HepG2 (cell line): Measurements from ENCODE around the gene GRK3. TPM values are rescaled to one million over a fixed set of nuclear protein-coding genes. Genes with fewer than 3 reads are reported as not detected.

Source experiments
- ATAC-seq: fragments of 200-7000 bp; cut with Tn5 transposase; 3 replicates; pipeline ENCODE4 v1.9.1; 2020; ENCODE audit warnings: mild to moderate bottlenecking, moderate library complexity
- BruUV-seq: library from RNA; stranded (reverse); fragments of 400-500 nt; replicated peaks from 2 replicates; lab custom pipeline; 2021; lab: Mats Ljungman, UMichigan
- CTCF ChIA-PET: fragments of 300-600 bp; formaldehyde crosslinking; extraction: SDS; loops from one replicate; lab custom pipeline; 2021; ENCODE audit warnings: low total read pairs, inconsistent platforms, low intra/inter-chr PET ratio; lab: Yijun Ruan, JAX
- POLR2A ChIA-PET: fragments of 350-600 bp; sonication (Branson Sonifier 250); formaldehyde crosslinking; loops from one replicate; lab custom pipeline; 2020; ENCODE audit warnings: antibody characterized with exemption, inconsistent platforms; lab: Yijun Ruan, JAX
- DNase-seq: peaks from one replicate; pipeline ENCODE4 v3.0.0-alpha.2; 2015; ENCODE audit warnings: low spot score
- FAIRE-seq: peaks from 3 replicates; lab custom pipeline; 2011; peaks lifted over from hg19 to GRCh38; lab: Jason Lieb, UNC
- H2AFZ ChIP-seq: one replicate; pipeline ENCODE4 v1.6.1; 2011; ENCODE audit warnings: low read length, inconsistent platforms
- H3K27ac ChIP-seq: fragments of 300-600 bp; 3 replicates; pipeline ENCODE4 v1.8.0; 2011; ENCODE audit warnings: mixed run types, mild to moderate bottlenecking, mixed read lengths, low read length, inconsistent platforms; ENCODE audit not compliant: insufficient read depth; ENCODE audit errors: extremely low read length
- H3K27me3 ChIP-seq, 2 experiments: fragments of 200-600 bp in 1 of 2; 2 replicates in 1 of 2; 3 replicates in 1 of 2; pipeline versions ENCODE4 v1.6.0 to v1.8.0; 2011; ENCODE audit warnings: low read length in 2 of 2, mild to moderate bottlenecking in 2 of 2, moderate library complexity in 2 of 2, inconsistent platforms in 1 of 2; ENCODE audit not compliant: insufficient read depth in 2 of 2, control insufficient read depth in 1 of 2
- H3K36me3 ChIP-seq, 2 experiments: fragments of 200-600 bp in 1 of 2; replicated peaks in 1 of 2; 2 replicates in 1 of 2; 3 replicates in 1 of 2; pipeline versions ENCODE4 v1.5.1 to v1.8.0; 2011; ENCODE audit warnings: low read length in 2 of 2, inconsistent platforms in 1 of 2; ENCODE audit not compliant: insufficient read depth in 2 of 2, control insufficient read depth in 1 of 2
- H3K4me1 ChIP-seq: 2 replicates; pipeline ENCODE4 v1.5.1; 2012; ENCODE audit warnings: low read length, inconsistent platforms; ENCODE audit not compliant: insufficient read depth
- H3K4me2 ChIP-seq: 2 replicates; pipeline ENCODE4 v1.6.0; 2011; ENCODE audit warnings: low read depth, low read length, inconsistent platforms
- H3K4me3 ChIP-seq, 3 experiments: fragments of 200-600 bp in 1 of 3; sonication (generic), shearing (Covaris generic) in 1 of 3; replicated peaks in 1 of 3; 2 replicates each; pipeline ENCODE4 v1.5.1; 2011 to 2016; ENCODE audit warnings: low read length in 3 of 3, inconsistent platforms in 2 of 3, low read depth in 2 of 3, mild to moderate bottlenecking in 2 of 3, control low read depth in 1 of 3, mixed read lengths in 1 of 3; ENCODE audit not compliant: insufficient read depth in 1 of 3
- H3K79me2 ChIP-seq: one replicate; pipeline ENCODE4 v1.6.1; 2011; ENCODE audit warnings: low read length, inconsistent platforms; ENCODE audit not compliant: insufficient read depth
- H3K9ac ChIP-seq: 2 replicates; pipeline ENCODE4 v1.6.0; 2011; ENCODE audit warnings: mild to moderate bottlenecking, low read depth, low read length, inconsistent platforms; ENCODE audit not compliant: insufficient read depth
- H3K9me3 ChIP-seq: 2 replicates; pipeline ENCODE4 v1.5.1; 2012; ENCODE audit warnings: mild to moderate bottlenecking, low read length
- H4K20me1 ChIP-seq: 2 replicates; pipeline ENCODE4 v1.6.0; 2011; ENCODE audit warnings: inconsistent platforms, mild to moderate bottlenecking, low read length, moderate library complexity; ENCODE audit not compliant: insufficient read depth
- AGO2 ChIP-seq: fragments of 200-400 bp; formaldehyde crosslinking; optimal IDR thresholded peaks from 2 replicates; pipeline ENCODE3; 2017; ENCODE audit warnings: mild to moderate bottlenecking, low read depth, low read length, moderate library complexity
- GTF3A ChIP-seq: sonication (generic); formaldehyde crosslinking; conservative IDR thresholded peaks from 2 replicates; pipeline ENCODE4 v1.4.0; 2020; ENCODE audit warnings: mild to moderate bottlenecking, missing genetic modification reagents
- ISX ChIP-seq: sonication (generic); formaldehyde crosslinking; conservative IDR thresholded peaks from 2 replicates; pipeline ENCODE4 v1.5.0; 2020; ENCODE audit warnings: missing genetic modification reagents
- PRDM15 ChIP-seq: sonication (generic); formaldehyde crosslinking; IDR thresholded peaks from 2 replicates; pipeline ENCODE4 v1.4.0; 2020; ENCODE audit warnings: missing genetic modification reagents
- SALL1 ChIP-seq: sonication (generic); formaldehyde crosslinking; IDR thresholded peaks from 2 replicates; pipeline ENCODE4 v1.8.0; 2022; ENCODE audit warnings: mild to moderate bottlenecking, missing genetic modification reagents
- SYNCRIP ChIP-seq: fragments of 200-400 bp; formaldehyde crosslinking; IDR thresholded peaks from 2 replicates; pipeline ENCODE4 v1.6.1; 2018; ENCODE audit warnings: mild to moderate bottlenecking, low read depth, low read length; ENCODE audit not compliant: insufficient read depth
- ZFP36 ChIP-seq: fragments of 150-350 bp; IDR thresholded peaks from 2 replicates; pipeline ENCODE4 v1.6.1; 2018; ENCODE audit warnings: borderline replicate concordance, low read length, low read depth; ENCODE audit not compliant: partially characterized antibody
- ZKSCAN8 ChIP-seq: IDR thresholded peaks from 2 replicates; pipeline ENCODE4 v1.6.1; 2016; ENCODE audit warnings: borderline replicate concordance, missing genetic modification reagents, missing compliant biosample characterization
- ZNF317 ChIP-seq: sonication (generic); formaldehyde crosslinking; IDR thresholded peaks from 2 replicates; pipeline ENCODE4 v1.5.0; 2020; ENCODE audit warnings: mild to moderate bottlenecking, missing genetic modification reagents
- ZNF850 ChIP-seq: sonication (generic); formaldehyde crosslinking; conservative IDR thresholded peaks from 2 replicates; pipeline ENCODE4 v1.9.0; 2021; ENCODE audit warnings: mild to moderate bottlenecking, missing genetic modification reagents
- WGBS: methylation state at CpG from one replicate; pipeline ENCODE4 v1.1.6; 2017; ENCODE audit warnings: low lambda C conversion rate; 5-methylcytosine and 5-hydroxymethylcytosine counted together
- in situ Hi-C: cut with HindIII; loops from 2 replicates; pipeline ENCODE4 v1.10.0; 2017; ENCODE audit warnings: low pct_unique_long_range_greater_than_20kb; ENCODE audit not compliant: extremely low pct_ligation_motif_present
- intact Hi-C: fragments of 100-400 bp; cut with micrococcal nuclease; formaldehyde crosslinking; loops from one replicate; pipeline ENCODE4 v1.10.0; 2022; ENCODE audit not compliant: unreplicated experiment
- polyA plus RNA-seq, 8 experiments: library from polyadenylated mRNA; depleted of rRNA in 3 of 8; stranded (reverse) in 7 of 8; unstranded in 1 of 8; fragments of >200 nt; fragmentation: Illumina TruSeq in 4 of 8; extraction: Trizol in 4 of 8; gene quantifications; 2 replicates each; pipeline versions ENCODE4 v1.2.1 to v1.2.3, GENCODE V29; 2011 to 2016; ENCODE audit warnings: low read depth in 4 of 8, missing spikeins in 1 of 8, mixed read lengths in 1 of 8; ENCODE audit not compliant: insufficient read depth in 1 of 8
- total RNA-seq, 5 experiments: library from RNA; depleted of rRNA; stranded (reverse); fragments of >200 nt; fragmentation: Illumina TruSeq; extraction: Trizol; gene quantifications; 2 replicates each; pipeline ENCODE4 v1.2.3, GENCODE V29; 2016; ENCODE audit warnings: low read depth in 1 of 5
- TF ChIP-seq, protein P1 (sequence below): sonication (generic); formaldehyde crosslinking; IDR thresholded peaks from 2 replicates; pipeline ENCODE4 v1.5.0; 2020; ENCODE audit warnings: mild to moderate bottlenecking, missing genetic modification reagents

Gene GRK3
- total and polyA plus RNA-seq, 2 of the 13 experiments (the other 11 are each of a cell fraction or from before 2014, with no cell fraction given) = 8.5 to 16.7 TPM

DNA sequence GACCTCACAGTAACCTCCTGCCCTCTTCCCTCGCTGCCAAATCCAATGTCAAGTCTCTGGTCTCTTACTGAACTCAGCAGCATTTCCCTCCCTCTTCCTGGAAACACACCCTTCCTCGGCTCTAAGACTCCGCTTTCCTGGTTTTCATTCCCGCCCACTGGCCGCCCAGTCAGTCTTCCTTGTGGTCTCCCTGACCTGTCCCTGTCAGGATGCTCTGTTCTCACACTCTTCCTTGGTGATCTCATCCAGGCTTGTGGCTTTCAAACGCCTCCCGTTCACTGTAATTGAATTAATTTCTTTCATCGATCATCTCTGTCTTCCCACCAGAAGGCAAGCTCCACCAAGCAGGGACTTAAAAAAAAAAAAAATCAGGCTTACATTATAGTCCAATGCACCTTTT, 211.1 kb downstream of the GRK3 start:
- intact Hi-C loops = no loop called here
- DNase-seq = no peak
- Histone ChIP-seq H4K20me1 (no peaks in the 10 kb centered on the region), H3K36me3 (no peaks in the 10 kb centered on the region), H3K79me2 (no peaks in the 10 kb centered on the region), H3K4me3 (no peak overlapping the region), H3K9me3 (no peaks in the 10 kb centered on the region), H3K27me3 (peaks cover 2 to 9% of the 10 kb centered on the region in 2 experiments; a peak in 3 of 5 replicates), H3K9ac (no peak overlapping the region), H3K4me1 (0 out of 2 replicates have a peak, but pooled peaks cover 6% of the 10 kb centered on the region), H2AFZ (no peak overlapping the region), H3K4me2 (no peak overlapping the region), H3K27ac (no peak overlapping the region)
- in situ Hi-C loops = no loop called here
- TF ChIP-seq ZNF317 (CRISPR knock-in tag) = no peak
- TF ChIP-seq PRDM15 (CRISPR knock-in tag) = peak; percentile 95
- CTCF ChIA-PET = interaction anchor here (1.9 kb wide), 1 partner anchor 555 kb away, joined by 13 read pairs; no protein-coding TSS in a partner anchor
- no TSS peak for BruUV-seq
- FAIRE-seq = no peak
- ATAC-seq = no peak
- POLR2A ChIA-PET = no interaction called here
- WGBS = 5% methylated on average over 8 of the region's 8 CpGs

DNA sequence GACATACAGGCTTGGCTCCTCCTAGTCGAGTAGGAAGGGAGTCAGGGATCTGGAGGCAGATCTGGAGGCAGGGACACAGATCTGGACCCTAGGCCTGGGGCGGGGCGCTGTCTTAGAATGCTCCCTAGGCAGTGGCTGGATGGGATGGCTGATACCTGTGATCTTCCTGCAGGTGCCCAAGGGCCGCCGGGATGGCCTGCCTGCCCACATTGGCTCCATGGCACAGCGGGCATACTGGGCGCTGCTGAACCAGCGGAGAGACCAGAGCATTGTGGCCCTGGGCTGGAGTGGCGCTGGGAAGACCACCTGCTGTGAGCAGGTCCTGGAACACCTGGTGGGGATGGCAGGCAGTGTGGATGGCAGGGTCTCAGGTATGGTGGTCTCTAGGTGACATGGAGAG, 212.9 kb downstream of the GRK3 start:
- FAIRE-seq (no peak), ATAC-seq (no peak), DNase-seq (no peak)
- CTCF ChIA-PET = no interaction called here
- Histone ChIP-seq H3K36me3 (no peaks in the 10 kb centered on the region), H3K27me3 (peaks cover 2 to 6% of the 10 kb centered on the region in 2 experiments; a peak in 3 of 5 replicates), H3K4me3 (no peak overlapping the region), H3K79me2 (no peaks in the 10 kb centered on the region), H3K9me3 (no peaks in the 10 kb centered on the region), H3K4me1 (0 out of 2 replicates have a peak, but pooled peaks cover 6% of the 10 kb centered on the region), H3K27ac (no peak overlapping the region), H2AFZ (no peak overlapping the region), H3K4me2 (no peak overlapping the region), H4K20me1 (no peaks in the 10 kb centered on the region), H3K9ac (no peak overlapping the region)
- WGBS = 54% methylated on average over 7 of the region's 9 CpGs
- intact Hi-C loops = no loop called here
- in situ Hi-C loops = no loop called here
- no TSS peak for BruUV-seq
- POLR2A ChIA-PET = no interaction called here
- TF ChIP-seq SALL1 (CRISPR knock-in tag) (no peak), ZKSCAN8 (CRISPR knock-in tag) (no peak), SYNCRIP (no peak), AGO2 (no peak), ISX (CRISPR knock-in tag) (no peak), ZFP36 (no peak), ZNF850 (CRISPR knock-in tag) (no peak), GTF3A (CRISPR knock-in tag) (no peak)
- TF ChIP-seq, protein P1, sequence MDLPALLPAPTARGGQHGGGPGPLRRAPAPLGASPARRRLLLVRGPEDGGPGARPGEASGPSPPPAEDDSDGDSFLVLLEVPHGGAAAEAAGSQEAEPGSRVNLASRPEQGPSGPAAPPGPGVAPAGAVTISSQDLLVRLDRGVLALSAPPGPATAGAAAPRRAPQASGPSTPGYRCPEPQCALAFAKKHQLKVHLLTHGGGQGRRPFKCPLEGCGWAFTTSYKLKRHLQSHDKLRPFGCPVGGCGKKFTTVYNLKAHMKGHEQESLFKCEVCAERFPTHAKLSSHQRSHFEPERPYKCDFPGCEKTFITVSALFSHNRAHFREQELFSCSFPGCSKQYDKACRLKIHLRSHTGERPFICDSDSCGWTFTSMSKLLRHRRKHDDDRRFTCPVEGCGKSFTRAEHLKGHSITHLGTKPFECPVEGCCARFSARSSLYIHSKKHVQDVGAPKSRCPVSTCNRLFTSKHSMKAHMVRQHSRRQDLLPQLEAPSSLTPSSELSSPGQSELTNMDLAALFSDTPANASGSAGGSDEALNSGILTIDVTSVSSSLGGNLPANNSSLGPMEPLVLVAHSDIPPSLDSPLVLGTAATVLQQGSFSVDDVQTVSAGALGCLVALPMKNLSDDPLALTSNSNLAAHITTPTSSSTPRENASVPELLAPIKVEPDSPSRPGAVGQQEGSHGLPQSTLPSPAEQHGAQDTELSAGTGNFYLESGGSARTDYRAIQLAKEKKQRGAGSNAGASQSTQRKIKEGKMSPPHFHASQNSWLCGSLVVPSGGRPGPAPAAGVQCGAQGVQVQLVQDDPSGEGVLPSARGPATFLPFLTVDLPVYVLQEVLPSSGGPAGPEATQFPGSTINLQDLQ (CRISPR knock-in tag) = no peak
